Upper lobe of right lung (tissue), 1 donor: ENCODE data around the gene ENTPD8. TPM values are rescaled to one million over a fixed set of nuclear protein-coding genes. Genes with fewer than 3 reads are reported as not detected.
"Not testable (repeated sequence)": the region's sequence is repeated elsewhere in the genome, so short reads cannot be mapped to it uniquely, and the experiment has no call there.

Experiments
- ATAC-seq: fragments of 200-7000 bp; cut with Tn5 transposase; one replicate; pipeline ENCODE4 v1.9.1; 2020; ENCODE audit warnings: mild to moderate bottlenecking, moderate library complexity
- DNase-seq: peaks from one replicate; pipeline ENCODE4 v3.0.0-alpha.2; 2020
- H3K27ac ChIP-seq: fragments of 200-600 bp; one replicate; pipeline ENCODE4 v1.8.0; 2022
- H3K27me3 ChIP-seq: fragments of 200-600 bp; one replicate; pipeline ENCODE4 v1.8.0; 2022; ENCODE audit warnings: mild to moderate bottlenecking
- H3K36me3 ChIP-seq: fragments of 200-600 bp; one replicate; pipeline ENCODE4 v1.8.0; 2022
- H3K4me1 ChIP-seq: fragments of 200-600 bp; one replicate; pipeline ENCODE4 v1.8.0; 2022
- H3K4me3 ChIP-seq: fragments of 200-600 bp; one replicate; pipeline ENCODE4 v1.8.0; 2022; ENCODE audit warnings: mild to moderate bottlenecking
- H3K9me3 ChIP-seq: fragments of 200-600 bp; one replicate; pipeline ENCODE4 v1.8.0; 2022
- intact Hi-C: fragments of 100-400 bp; cut with DNase I; formaldehyde crosslinking; loops from one replicate; pipeline ENCODE4 v1.11.0; 2022
- total RNA-seq: library from RNA; stranded (reverse); fragmentation: NEBNext Ultra II Directional; extraction: Animal tissue kit (Norgen Biotek cat#: 25700); gene quantifications from one replicate; pipeline ENCODE4 v1.2.1, GENCODE V29; 2021
- TF ChIP-seq, protein P1 (sequence below): fragments of 200-600 bp; IDR thresholded peaks from one replicate; pipeline ENCODE4 v1.8.0; 2022; ENCODE audit warnings: antibody characterized with exemption
- donor health status: DM: no; HTN: yes; CAD: no; lungs with severe emphysema.

ENTPD8 gene
- total RNA-seq, 1 donor from 2014 or later = not detected

DNA sequence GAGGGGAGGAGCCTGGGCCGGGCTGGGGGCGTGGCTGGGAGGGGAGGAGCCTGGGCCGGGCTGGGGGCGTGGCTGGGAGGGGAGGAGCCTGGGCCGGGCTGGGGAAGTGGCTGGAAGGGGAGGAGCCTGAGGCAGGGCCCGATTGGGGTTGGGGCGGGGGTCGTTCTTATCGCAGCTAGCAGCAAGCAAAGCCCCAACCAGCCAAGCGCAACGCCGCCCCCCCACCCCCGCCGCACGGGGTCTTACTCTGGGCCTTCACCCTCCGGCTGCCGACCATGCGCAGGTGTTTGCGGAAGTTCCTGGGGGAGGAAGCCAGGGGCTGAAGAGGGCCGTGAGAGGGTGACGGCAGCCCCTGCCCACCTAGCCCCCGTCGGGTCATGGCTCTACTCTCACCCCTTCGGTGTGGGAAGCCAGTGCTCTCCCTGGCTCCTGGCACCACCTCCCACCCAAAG, 13.0 kb upstream of the ENTPD8 start:
- DNase-seq (peak; percentile 88), ATAC-seq (peak; percentile 52)
- H3K9me3 ChIP-seq = no peaks in the 10 kb centered on the region
- H3K4me3 ChIP-seq = peak overlapping the region; percentile 57
- H3K4me1 ChIP-seq = peaks cover 15% of the 10 kb centered on the region
- TF ChIP-seq, protein P1, sequence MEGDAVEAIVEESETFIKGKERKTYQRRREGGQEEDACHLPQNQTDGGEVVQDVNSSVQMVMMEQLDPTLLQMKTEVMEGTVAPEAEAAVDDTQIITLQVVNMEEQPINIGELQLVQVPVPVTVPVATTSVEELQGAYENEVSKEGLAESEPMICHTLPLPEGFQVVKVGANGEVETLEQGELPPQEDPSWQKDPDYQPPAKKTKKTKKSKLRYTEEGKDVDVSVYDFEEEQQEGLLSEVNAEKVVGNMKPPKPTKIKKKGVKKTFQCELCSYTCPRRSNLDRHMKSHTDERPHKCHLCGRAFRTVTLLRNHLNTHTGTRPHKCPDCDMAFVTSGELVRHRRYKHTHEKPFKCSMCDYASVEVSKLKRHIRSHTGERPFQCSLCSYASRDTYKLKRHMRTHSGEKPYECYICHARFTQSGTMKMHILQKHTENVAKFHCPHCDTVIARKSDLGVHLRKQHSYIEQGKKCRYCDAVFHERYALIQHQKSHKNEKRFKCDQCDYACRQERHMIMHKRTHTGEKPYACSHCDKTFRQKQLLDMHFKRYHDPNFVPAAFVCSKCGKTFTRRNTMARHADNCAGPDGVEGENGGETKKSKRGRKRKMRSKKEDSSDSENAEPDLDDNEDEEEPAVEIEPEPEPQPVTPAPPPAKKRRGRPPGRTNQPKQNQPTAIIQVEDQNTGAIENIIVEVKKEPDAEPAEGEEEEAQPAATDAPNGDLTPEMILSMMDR = no peak
- intact Hi-C loops = no loop called here
- no peaks in the 10 kb centered on the region for H3K27me3 ChIP-seq
- H3K36me3 ChIP-seq = peaks cover 7% of the 10 kb centered on the region
- peak overlapping the region; percentile 74 for H3K27ac ChIP-seq

DNA sequence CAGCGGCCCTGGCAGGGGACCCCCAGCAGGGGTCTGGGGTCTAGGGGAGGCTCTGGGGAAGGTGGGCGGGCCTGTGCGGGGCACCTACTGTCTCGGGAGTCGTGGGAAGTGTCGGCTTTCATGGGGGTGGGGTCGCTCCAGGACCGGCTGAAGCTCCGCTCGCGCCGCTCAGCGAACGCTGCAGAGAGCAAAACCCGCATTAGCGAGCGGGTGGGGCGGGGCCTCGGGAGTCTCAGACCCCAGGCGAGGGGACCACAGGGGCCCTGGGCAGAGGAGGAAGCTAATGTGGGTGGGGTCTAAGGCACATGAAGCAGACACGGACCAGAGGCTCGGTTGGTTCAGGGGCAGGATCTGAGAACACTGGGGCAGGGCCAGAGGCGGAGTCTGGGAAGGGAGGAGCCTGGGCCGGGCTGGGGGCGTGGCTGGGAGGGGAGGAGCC, 12.5 kb upstream of the ENTPD8 start:
- peak overlapping the region; percentile 40 for H3K4me3 ChIP-seq
- DNase-seq = peak; percentile 89
- TF ChIP-seq, protein P1 = no peak
- peaks cover 9% of the 10 kb centered on the region for H3K36me3 ChIP-seq
- H3K27me3 ChIP-seq = no peaks in the 10 kb centered on the region
- H3K4me1 ChIP-seq = peaks cover 15% of the 10 kb centered on the region
- peak; percentile 83 for ATAC-seq
- no peaks in the 10 kb centered on the region for H3K9me3 ChIP-seq
- H3K27ac ChIP-seq = no peak overlapping the region
- intact Hi-C loops = no loop called here

DNA sequence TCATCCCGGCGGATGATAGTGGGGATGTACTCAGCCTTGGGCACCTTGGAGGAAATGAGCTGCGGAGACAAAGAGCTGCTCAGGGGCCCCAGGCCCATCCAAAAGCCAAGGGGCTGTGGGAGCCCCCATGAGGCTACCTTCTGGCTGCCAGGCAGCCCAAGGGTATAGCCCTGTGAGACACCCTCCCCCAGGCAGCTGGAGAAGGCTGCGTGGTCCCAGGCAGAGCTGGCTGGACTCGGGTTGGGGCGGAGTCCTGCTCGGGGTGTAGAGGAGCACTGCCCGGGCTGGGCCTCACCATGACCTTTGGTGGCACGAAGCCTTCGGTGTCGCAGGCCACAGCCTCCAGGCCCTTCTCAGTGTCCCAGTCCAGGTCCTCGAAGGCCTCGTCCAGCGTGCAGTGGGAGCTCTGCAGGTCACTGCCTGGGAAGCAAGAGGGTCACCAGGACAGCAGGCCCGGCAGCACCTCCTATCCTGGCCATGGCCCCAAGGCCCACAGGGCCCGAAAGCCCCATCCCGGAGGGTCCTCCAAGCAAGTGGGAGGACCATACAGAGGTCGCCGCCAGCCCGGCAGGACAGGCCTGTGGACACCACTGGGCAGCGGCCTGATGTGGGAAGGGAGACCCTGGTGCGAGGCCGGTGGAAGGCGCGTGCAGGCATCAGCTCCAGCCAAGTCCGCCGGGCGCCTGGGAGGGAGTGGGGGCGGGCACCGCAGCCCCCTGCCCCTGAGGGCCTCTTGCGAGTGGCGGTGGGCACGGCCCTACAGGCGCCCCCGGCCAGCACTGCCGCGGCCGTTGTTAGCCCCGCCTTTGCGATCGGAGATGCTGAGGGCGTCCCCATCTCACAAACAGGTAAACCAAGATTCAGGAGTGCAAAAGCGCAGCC, 11.8 kb upstream of the ENTPD8 start:
- TF ChIP-seq, protein P1 = no peak
- DNase-seq (peak; percentile 76), ATAC-seq (no peak)
- Histone ChIP-seq H3K27me3 (no peaks in the 10 kb centered on the region), H3K4me1 (peaks cover 14% of the 10 kb centered on the region), H3K4me3 (peak overlapping the region; percentile 40), H3K27ac (no peak overlapping the region), H3K36me3 (peaks cover 9% of the 10 kb centered on the region), H3K9me3 (no peaks in the 10 kb centered on the region)
- intact Hi-C loops = no loop called here

DNA sequence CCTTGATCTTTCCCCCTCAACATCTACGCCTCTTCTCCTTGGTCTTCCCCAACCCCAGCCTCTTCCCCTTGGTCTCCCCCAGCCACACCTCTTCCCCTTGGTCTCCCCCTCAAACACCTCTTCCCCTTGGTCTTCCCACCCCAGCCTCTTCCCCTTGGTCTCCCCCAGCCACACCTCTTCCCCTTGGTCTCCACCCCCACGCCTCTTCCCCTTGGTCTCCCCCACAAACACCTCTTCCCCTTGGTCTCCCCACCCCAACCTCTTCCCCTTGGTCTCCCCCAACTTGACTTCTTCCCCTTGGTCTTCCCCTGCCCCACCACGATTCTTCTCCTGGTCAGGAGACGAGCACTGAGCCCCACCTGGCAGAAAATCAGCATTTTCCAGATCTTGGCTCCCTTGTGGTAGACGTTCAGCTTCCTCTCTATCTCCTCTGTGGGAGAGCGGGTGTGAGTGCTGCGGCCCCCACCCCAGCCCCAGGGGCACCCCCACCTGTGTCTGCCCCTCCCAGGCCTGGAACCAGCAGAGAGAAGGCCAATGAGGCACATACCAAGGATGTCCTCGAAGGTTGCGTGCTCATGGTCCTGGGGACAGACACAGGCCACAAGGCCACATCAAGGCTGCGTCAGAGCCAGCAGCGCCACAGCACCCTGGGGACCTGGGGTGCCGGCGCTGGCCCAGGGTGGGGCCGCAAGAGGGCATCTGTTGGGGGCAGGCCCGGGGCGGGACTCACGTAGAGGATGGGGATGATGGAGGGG, 11.0 kb upstream of the ENTPD8 start:
- intact Hi-C loops = no loop called here
- ATAC-seq = no peak
- peak; percentile 64 for DNase-seq
- Histone ChIP-seq H3K4me3 (no peak overlapping the region), H3K27ac (no peak overlapping the region), H3K4me1 (peaks cover 11% of the 10 kb centered on the region), H3K36me3 (peaks cover 9% of the 10 kb centered on the region), H3K9me3 (no peaks in the 10 kb centered on the region), H3K27me3 (no peaks in the 10 kb centered on the region)
- TF ChIP-seq, protein P1 = no peak

DNA sequence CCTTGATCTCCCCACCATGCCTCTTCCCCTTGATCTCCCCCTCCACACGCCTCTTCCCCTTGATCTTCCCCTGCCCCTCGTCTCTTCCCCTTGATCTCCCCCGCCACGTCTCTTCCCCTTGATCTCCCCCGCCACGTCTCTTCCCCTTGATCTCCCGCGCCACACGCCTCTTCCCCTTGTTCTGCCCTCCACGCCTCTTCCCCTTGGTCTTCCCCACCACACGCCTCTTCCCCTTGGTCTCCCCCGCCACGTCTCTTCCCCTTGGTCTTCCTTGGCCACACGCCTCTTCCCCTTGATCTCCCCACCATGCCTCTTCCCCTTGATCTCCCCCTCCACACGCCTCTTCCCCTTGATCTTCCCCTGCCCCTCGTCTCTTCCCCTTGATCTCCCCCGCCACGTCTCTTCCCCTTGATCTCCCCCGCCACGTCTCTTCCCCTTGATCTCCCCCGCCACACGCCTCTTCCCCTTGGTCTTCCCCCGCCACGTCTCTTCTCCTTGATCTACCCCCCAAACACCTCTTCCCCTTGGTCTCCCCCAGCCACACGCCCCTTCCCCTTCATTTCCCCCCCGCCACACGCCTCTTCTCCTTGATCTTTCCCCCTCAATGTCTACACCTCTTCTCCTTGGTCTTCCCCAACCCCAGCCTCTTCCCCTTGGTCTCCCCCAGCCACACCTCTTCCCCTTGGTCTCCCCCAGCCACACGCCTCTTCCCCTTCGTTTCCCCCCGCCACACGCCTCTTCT, 10.3 kb upstream of the ENTPD8 start:
- H3K4me3 ChIP-seq, H3K27me3 ChIP-seq, H3K27ac ChIP-seq, intact Hi-C loops, H3K9me3 ChIP-seq, H3K36me3 ChIP-seq, ATAC-seq: not testable (repeated sequence)
- DNase-seq = peak; percentile 7
- peaks cover 11% of the 10 kb centered on the region for H3K4me1 ChIP-seq

DNA sequence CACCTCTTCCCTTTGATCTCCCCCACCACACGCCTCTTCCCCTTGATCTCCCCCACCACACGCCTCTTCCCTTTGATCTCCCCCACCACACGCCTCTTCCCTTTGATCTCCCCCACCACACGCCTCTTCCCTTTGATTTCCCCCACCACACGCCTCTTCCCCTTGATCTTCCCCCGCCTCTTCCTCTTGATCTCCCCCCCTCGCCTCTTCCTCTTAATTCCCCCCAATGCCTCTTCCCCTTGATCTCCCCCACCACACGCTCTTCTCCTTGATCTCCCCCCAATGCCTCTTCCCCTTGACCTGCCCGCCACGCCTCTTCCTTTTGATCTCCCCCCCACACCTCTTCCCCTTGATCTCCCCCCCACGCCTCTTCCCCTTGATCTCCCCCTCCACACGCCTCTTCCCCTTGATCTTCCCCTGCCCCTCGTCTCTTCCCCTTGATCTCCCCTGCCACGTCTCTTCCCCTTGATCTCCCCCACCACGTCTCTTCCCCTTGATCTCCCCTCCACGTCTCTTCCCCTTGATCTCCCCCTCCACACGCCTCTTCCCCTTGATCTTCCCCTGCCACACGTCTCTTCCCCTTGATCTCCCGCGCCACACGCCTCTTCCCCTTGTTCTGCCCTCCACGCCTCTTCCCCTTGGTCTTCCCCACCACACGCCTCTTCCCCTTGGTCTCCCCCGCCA, 9.5 kb upstream of the ENTPD8 start:
- H3K9me3 ChIP-seq, H3K27ac ChIP-seq, ATAC-seq, intact Hi-C loops, H3K27me3 ChIP-seq, H3K4me3 ChIP-seq, H3K36me3 ChIP-seq: not testable (repeated sequence)
- peaks cover 11% of the 10 kb centered on the region for H3K4me1 ChIP-seq
- peak; percentile 17 for DNase-seq
